Measurements from ENCODE around the gene OSBP2.
A peak's percentile ranks its signal among the peaks of the same experiment; 100 is the strongest.

Gene OSBP2

DNA sequence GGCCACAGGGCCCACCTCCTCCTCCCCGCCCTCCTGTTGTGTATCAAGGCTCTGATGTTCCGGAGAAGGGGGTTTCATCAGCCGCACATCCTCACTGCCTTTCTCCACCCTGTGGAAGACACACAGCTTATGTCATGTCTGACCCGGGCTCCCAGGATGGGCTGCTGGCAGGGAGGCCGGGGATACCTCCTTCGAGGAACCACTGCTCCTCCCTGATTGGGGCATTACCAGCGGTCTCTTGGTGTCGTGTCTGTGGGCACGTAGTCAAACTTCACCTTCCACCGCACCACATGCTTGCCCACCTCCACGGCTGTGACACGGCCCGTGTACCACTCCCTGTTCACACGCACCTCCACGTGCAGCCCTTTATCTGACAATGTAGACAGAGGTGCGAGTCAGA, 238.0 kb downstream of the OSBP2 start:
- TF ChIP-seq, protein P1, sequence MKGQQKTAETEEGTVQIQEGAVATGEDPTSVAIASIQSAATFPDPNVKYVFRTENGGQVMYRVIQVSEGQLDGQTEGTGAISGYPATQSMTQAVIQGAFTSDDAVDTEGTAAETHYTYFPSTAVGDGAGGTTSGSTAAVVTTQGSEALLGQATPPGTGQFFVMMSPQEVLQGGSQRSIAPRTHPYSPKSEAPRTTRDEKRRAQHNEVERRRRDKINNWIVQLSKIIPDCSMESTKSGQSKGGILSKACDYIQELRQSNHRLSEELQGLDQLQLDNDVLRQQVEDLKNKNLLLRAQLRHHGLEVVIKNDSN (IDR thresholded peaks at IDR 0.05), result no peak
- TF ChIP-seq CREB1 (IDR thresholded peaks at IDR 0.05; ENCODE audit: low read depth), result no peak
- TF ChIP-seq, protein P2, sequence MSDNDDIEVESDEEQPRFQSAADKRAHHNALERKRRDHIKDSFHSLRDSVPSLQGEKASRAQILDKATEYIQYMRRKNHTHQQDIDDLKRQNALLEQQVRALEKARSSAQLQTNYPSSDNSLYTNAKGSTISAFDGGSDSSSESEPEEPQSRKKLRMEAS (IDR thresholded peaks at IDR 0.05), result no peak
- no peak for TF ChIP-seq EGR1 (IDR thresholded peaks at IDR 0.05)
- no peak for TF ChIP-seq TCF12 (IDR thresholded peaks at IDR 0.05; ENCODE audit: low read depth)
- no peak for TF ChIP-seq CEBPB (IDR thresholded peaks at IDR 0.05)
- TF ChIP-seq, protein P3, sequence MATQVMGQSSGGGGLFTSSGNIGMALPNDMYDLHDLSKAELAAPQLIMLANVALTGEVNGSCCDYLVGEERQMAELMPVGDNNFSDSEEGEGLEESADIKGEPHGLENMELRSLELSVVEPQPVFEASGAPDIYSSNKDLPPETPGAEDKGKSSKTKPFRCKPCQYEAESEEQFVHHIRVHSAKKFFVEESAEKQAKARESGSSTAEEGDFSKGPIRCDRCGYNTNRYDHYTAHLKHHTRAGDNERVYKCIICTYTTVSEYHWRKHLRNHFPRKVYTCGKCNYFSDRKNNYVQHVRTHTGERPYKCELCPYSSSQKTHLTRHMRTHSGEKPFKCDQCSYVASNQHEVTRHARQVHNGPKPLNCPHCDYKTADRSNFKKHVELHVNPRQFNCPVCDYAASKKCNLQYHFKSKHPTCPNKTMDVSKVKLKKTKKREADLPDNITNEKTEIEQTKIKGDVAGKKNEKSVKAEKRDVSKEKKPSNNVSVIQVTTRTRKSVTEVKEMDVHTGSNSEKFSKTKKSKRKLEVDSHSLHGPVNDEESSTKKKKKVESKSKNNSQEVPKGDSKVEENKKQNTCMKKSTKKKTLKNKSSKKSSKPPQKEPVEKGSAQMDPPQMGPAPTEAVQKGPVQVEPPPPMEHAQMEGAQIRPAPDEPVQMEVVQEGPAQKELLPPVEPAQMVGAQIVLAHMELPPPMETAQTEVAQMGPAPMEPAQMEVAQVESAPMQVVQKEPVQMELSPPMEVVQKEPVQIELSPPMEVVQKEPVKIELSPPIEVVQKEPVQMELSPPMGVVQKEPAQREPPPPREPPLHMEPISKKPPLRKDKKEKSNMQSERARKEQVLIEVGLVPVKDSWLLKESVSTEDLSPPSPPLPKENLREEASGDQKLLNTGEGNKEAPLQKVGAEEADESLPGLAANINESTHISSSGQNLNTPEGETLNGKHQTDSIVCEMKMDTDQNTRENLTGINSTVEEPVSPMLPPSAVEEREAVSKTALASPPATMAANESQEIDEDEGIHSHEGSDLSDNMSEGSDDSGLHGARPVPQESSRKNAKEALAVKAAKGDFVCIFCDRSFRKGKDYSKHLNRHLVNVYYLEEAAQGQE (IDR thresholded peaks at IDR 0.05; ENCODE audit: low read depth), result no peak
- TF ChIP-seq ZBTB7A (IDR thresholded peaks at IDR 0.05; ENCODE audit: low read depth), result no peak
- TF ChIP-seq TEAD4 (IDR thresholded peaks at IDR 0.05), result no peak
- TF ChIP-seq YY1 (IDR thresholded peaks at IDR 0.05; ENCODE audit: low read depth), result no peak
- no peak for TF ChIP-seq TAF1 (IDR thresholded peaks at IDR 0.05; ENCODE audit: low read depth)
- TF ChIP-seq NFIC (IDR thresholded peaks at IDR 0.05), result no peak
- TF ChIP-seq FOXM1 (IDR thresholded peaks at IDR 0.05; ENCODE audit: borderline replicate concordance, low read depth), result no peak

DNA sequence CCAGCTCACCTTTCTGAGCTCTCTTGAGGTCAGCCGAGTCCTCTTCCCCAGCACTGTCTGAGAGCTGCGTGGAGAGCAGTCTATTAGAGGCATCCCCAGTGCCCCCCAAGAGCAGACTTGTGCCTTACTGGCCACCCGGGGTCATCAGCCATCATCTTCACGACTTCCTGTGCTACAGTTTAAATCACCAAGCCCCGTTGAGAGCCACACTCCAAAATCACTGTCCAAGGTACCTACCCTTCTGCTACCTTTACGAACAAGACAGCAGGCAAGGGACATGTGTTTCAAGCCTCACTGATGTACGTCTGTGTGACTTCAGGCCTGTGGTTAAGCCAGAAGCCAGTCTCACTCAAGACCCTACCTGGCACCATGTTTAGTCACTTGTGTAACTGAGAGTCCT, 238.8 kb downstream of the OSBP2 start:
- no peak for TF ChIP-seq ZBTB7A (IDR thresholded peaks at IDR 0.05; ENCODE audit: low read depth)
- TF ChIP-seq, protein P3 (IDR thresholded peaks at IDR 0.05; ENCODE audit: low read depth), result peak; percentile 70

DNA sequence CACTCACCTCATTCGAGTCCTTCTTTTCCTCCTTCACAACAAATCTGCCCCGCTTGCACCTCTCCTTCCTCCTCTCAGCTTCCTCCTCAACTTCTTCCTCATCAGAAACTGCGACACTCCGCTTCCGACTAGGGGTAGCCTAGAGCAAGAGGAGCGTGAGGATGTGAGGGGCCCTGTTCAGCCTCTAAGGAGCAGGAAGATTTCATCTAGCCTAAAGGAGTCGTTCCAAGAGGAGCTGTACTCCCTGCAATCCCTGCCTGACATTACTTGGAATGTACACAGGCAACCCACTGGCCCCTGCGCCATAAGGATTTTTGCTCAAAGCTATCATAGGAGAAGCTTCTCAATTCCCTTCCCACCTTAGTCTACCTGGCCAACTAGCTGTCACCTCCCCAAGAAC, 239.4 kb downstream of the OSBP2 start:
- TF ChIP-seq CEBPB (IDR thresholded peaks at IDR 0.05) (no peak), TCF12 (IDR thresholded peaks at IDR 0.05; ENCODE audit: low read depth) (no peak), NFIC (IDR thresholded peaks at IDR 0.05) (no peak), RAD21 (IDR thresholded peaks at IDR 0.05; ENCODE audit: low read depth) (no peak), YY1 (IDR thresholded peaks at IDR 0.05; ENCODE audit: low read depth) (no peak), ZBTB7A (IDR thresholded peaks at IDR 0.05; ENCODE audit: low read depth) (no peak)
- TF ChIP-seq, protein P3 (IDR thresholded peaks at IDR 0.05; ENCODE audit: low read depth), result no peak
- TF ChIP-seq, protein P1 (IDR thresholded peaks at IDR 0.05), result no peak

DNA sequence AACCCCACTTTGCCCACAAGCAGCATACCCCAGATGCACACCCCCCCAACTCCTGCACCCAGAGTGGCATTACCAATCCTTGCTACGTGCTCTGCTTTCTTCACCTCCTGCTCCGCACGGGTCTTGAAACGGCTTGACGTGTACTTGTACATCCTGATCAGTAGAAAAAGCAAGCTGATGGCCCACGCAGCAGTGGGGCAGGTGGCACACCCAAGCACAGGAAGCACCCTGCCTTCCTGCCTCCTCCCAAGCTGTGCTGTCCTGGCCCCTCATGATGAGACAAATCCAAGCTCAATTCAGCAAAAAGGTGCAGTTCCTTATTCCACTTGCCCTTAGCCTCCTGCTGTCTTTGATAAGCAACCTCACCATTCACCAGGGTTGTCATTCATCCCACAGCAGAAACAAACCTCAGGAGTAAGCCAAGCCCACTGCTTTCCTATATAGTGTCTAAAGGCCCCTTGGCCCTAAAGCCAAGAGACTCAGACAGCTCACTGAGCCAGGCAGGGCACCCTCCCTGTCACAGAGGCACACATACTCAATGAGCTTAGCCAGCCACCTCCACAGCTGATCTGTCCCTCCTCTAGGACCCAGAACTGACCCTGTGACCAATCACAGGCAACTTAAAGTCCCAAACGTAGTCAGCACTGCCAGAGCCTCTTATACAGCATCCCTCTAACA, 246.2 kb downstream of the OSBP2 start:
- TF ChIP-seq, protein P1 (IDR thresholded peaks at IDR 0.05), result no peak
- TF ChIP-seq EGR1 (IDR thresholded peaks at IDR 0.05), result no peak

DNA sequence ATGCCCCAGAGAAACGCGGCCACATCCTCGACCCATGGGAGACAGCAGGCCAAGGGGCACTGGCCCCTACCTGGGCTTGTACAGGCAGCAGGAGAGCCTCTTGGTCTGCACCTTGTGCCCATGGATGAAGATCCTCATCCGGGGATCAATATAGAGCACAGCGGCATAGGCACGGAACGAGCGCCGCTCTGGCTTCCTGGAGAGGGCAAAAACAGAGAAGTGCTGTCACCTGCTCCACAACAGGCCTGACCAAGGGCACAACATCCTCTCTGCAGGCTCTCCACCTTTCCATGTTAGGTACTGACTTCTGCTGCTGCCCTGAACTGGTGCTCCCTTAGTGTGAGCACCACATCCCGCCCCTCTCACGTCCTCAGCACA, 246.7 kb downstream of the OSBP2 start:
- no peak for TF ChIP-seq CEBPB (IDR thresholded peaks at IDR 0.05)

DNA sequence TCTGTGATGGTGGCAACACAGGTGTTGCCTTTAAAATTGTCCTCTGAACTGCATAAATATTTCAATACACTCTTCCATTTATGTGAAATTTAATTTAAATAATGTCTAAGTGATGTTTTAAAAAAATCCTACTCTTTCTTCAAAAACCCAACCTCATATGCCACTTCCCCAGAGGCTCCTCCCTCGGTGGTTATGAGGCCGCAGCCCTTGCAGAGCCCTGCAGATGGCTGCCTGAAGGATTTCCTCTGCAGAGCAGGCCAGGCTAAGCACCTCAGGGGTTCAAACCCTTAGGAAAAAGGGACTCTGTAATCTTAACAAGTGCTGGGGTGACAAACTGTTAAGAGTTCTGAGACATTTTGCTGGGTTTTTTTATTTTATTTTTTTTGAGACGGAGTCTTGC, 248.7 kb downstream of the OSBP2 start:
- TF ChIP-seq YY1 (IDR thresholded peaks at IDR 0.05; ENCODE audit: low read depth), result no peak
- TF ChIP-seq CREB1 (IDR thresholded peaks at IDR 0.05; ENCODE audit: low read depth), result no peak
- no peak for TF ChIP-seq EGR1 (IDR thresholded peaks at IDR 0.05)
- TF ChIP-seq TEAD4 (IDR thresholded peaks at IDR 0.05), result no peak
- TF ChIP-seq, protein P1 (IDR thresholded peaks at IDR 0.05), result no peak
- TF ChIP-seq TCF12 (IDR thresholded peaks at IDR 0.05; ENCODE audit: low read depth), result no peak
- no peak for TF ChIP-seq FOXM1 (IDR thresholded peaks at IDR 0.05; ENCODE audit: borderline replicate concordance, low read depth)
- no peak for TF ChIP-seq ZBTB7A (IDR thresholded peaks at IDR 0.05; ENCODE audit: low read depth)

All from Ishikawa (cell line).